Left colon (tissue), 2 donors: ENCODE data around the gene SYT6. TPM values are rescaled to one million over a fixed set of nuclear protein-coding genes. Genes with fewer than 3 reads are reported as not detected.
A peak's percentile ranks its signal among the peaks of the same experiment; 100 is the strongest.

Source experiments
- ATAC-seq: fragments of 200-7000 bp; cut with Tn5 transposase; one replicate; pipeline ENCODE4 v1.9.1; 2020; ENCODE audit warnings: mild to moderate bottlenecking, moderate library complexity
- DNase-seq, 2 donors: peaks; one replicate each; pipeline ENCODE4 v3.0.0-alpha.2; 2020
- intact Hi-C, 2 donors: fragments of 100-400 bp; cut with DNase I in 1 of 2; cut with micrococcal nuclease in 1 of 2; formaldehyde crosslinking; loops; one replicate each; pipeline versions ENCODE4 v1.11.2 to v1.14.0; 2022; cut with DNase I, micrococcal nuclease
- total RNA-seq, 2 donors: library from RNA; stranded (reverse); fragmentation: NEBNext Ultra II Directional; extraction: Animal tissue kit (Norgen Biotek cat#: 25700); gene quantifications; one replicate each; pipeline ENCODE4 v1.2.1, GENCODE V29; 2021
- donor health status: DM: no; HTN: no; CAD: no.
- donor health status: DM: yes; HTN: yes; CAD: no.

Gene SYT6
- total RNA-seq, 2 donors from 2014 or later, result 0.14 TPM; not detected in 1

DNA sequence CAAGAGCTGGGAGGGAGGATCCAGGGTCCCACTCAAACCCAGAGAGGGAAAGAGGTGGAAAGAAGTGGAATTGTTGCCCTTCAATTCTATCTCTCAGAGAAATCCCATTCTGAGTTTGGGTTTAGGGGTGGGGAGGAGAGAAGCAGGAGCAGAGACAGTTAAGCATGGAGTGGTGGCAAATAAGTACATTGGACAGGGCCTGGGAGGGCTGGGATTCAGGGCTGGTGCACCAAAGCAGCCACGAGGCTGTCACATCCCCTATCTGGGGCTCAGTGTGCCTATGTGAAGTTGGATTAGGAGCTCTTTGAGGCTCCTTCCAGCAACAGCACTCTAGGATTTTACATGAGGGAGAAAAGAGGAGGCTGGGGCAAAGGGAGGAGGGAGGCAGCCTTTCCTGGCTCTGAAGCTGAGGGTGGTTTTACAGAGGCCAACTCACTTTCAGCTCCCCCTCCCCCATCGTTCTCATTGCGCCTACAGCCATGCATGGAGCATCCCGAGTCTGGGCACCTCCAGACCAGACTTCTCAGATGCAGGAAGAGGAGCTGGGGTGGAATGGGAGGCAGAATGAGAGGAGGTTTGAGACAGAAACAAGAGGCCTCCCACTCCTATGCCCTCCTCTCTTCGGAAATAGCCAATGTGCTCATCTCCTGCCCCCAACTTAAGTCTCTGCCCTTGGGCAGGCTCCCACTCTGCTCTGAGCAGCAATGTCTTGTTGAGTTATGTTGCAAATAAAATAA lies 3.0 kb upstream of the SYT6 start:
- intact Hi-C loops, result no loop called here
- ATAC-seq (no peak), DNase-seq (no peak)

- intact Hi-C loops, result no loop called here
- DNase-seq (no peak), ATAC-seq (no peak)
Observed at GRCh38 chr1:114155706-114156105, 2.0 kb upstream of the SYT6 start.

DNA sequence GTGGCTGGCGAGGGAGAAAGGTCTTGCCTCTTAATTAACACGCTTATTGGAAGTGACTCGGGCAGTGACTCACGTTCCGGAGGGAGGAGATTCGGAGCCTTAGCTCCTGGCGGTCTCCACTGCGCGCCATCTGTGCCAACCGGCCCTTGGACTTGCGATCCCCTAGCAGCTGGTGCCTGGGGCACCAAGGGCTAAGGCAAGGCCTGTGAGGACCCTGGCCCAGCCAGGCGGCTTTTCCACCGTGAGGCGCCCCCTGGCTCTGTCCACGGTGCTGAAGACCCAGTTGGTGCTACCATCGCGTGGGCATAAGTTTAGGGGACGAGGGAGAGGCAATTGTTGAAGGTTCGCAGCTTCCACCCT lies 1.3 kb upstream of the SYT6 start:
- no peak for DNase-seq
- intact Hi-C loops, result no loop called here
- no peak for ATAC-seq

DNA sequence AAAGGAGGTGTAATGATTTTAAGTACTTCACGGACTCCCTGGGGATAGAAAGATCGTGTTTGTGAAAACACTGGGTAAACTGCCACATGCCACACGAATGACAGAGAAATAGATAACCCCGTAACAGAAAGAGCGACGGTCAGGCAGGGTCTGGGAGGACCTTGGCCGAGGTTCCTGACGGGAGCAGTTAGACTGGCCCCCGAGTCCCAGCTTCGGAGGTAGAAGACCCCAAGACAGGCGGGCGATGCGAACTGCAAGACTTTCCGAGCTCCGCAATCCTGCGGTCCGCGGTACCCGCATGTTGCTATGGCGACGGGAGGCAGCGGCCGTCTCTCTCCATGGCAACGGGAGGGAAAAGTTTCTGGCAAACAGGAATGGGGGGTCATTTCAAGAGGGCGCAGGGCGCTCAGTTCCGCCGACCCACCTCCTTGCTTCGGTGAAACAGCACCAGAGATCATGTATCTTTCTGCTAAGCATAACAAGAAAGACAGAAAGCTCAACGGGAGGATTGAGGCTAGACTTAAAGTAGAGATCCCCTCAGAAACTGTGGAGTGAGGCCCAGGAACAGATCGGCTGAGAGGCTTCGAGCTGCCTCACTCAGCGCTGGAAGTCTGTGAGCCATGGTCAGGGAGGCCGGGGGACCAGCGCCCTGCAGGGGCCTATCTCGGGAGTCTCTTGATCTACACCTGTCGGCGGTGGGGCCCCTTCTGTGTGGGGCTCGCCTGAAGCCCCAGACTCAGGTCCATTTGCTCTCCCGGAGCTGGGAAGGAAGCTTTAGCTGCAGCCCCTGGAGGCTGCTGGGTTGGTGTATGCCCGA lies 685 bp upstream of the SYT6 start:
- DNase-seq (no peak), ATAC-seq (no peak)
- intact Hi-C loops, result no loop called here

DNA sequence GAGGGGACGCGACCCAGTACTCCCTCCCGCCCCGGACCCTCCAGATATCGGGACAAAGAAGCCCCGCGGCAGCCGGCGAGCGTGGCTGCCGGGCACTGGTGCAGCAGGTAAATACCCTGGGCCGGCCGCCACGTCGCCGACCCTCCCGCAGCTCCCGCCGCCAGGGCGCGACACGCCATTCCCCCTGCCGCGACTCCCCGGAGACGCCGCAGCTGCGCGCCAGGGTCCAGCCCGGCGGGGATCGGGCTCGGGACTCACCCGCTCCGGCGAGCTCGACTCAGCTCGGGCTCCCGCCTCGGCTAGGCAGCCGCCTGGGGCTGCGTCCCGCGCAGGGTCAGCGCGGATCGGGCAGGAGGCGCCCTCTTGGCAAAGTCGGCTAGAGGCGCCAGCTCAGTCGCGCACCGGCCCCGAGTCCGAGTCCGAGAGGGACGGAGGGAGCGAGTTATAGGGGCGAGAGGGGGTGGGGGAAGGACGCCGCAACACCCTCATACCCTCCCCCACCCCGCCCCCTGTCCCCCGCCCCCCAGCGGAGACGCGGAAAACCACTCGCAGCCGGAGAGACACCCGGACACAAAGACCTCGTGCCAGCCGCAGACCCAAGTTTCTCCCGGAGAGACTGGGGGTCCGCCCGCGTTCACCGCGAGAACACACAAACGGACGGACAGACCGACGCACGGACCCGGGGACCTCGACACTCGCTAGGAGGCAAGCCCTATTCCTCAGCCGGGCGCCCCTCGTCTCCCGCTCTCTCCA lies 985 bp downstream of the SYT6 start:
- intact Hi-C loops, result no loop called here
- DNase-seq (peak in 1 of 2 donors; percentile 30), ATAC-seq (peak; percentile 71)

DNA sequence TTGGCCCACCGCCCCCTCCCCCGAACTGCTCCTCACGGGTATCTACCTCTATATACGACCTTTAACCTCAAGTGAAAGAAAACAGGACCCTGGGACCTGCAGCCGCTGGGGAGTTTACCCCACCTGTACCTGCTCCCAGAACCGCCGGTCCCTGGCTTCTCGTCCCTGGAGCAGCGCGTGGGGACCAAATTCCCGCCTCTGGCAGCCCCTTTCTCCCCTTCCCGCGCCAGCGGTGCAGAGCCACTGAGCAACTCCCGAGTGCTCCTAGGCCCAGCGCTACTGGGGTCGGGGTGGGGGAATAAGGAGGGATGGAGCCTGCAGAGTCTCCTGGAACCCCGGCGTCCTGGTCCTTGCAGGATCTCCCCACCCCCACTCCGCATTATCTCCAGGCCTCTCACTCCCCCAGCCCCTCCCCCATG lies 1.6 kb downstream of the SYT6 start:
- intact Hi-C loops, result no loop called here
- no peak for DNase-seq
- ATAC-seq, result no peak

DNA sequence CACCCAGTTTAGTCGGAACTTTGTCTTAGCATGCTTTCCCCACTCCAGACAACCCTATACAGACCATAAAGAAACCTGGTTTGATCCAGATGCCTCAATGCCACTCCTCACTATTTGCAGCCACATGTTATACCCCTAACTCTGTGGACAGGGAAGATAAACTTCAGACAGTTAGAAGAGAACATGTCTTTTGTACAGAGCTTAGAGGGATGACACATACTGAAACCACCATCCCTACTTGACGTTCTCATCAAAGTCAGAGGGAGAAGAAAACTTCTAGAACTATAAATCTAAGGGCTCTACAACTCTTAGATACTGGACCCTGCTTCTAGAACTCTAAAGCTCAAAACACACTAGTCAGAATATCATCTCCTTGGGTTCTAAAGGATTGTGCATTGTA lies 3.7 kb downstream of the SYT6 start:
- DNase-seq (no peak), ATAC-seq (no peak)
- intact Hi-C loops, result no loop called here

DNA sequence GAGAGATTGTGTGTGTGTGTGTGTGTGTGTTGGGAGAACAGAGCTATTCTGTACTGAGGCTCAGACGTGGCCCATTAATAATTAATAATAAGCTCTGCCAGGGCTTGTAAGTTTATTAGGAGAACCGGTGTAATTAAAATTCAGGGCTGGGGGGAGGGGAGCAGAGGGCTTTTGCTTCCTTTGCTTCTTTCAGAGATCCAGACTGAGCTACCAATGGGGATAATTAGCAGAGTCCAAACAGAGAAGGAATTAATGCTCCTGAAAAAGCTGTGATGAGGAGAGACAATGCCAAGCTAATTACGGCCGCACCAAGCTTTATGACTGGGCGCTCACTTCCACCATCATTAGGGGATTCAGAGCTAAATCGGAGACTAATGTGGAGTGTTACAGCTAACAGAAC lies 4.5 kb downstream of the SYT6 start:
- intact Hi-C loops, result no loop called here
- no peak for ATAC-seq
- DNase-seq, result no peak

DNA sequence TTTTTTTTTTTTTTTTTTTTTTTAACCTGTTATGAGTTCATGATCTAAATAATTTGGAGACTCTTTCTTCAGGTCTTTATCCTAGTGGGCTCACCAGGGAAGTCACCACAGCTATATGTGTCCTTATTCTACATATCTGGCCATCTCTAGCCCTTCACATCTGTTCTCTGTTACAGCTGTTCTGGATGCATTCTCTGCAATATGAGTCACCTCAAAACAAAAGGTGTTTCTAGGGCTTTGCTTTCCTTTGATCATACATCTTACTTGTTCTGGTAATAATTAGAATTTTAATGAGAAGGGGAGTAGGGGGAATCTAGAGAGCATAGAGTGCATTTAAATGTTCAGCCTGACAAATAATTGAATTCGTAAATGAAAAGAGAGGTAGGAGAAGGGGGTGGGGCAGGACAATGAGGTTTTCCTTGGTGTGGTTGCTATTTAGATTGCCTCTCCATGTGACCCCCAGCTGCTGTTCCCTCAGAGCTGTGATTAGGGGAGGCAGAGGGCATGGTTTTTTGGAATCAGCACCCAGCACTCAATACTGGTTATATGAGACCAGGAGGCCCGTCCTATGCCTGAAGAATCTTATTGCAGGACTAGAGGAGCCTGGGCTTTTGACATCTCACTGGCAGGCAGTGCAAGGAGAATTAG lies 8.0 kb downstream of the SYT6 start:
- intact Hi-C loops, result no loop called here
- DNase-seq, result no peak
- ATAC-seq, result no peak

DNA sequence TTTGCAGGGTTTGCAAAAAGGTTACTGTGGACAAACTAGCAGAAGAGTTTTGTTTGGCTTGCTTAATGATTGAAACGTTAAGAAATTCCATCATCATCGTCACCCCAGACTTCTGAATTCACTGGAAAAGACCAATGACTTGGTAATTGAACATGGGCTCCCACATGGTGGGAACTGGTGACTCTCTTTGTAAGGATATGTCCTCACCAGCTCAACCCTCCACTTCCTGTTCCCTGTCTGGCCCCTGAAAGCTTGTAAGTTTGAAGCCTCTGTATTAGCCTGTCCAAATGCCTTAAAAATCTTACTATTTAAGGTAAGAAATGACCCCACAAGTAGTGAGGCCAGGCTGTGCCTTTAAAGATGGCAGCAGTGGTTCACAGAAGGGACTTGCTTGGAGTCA lies 9.7 kb downstream of the SYT6 start:
- intact Hi-C loops, result no loop called here
- ATAC-seq (no peak), DNase-seq (no peak)

DNA sequence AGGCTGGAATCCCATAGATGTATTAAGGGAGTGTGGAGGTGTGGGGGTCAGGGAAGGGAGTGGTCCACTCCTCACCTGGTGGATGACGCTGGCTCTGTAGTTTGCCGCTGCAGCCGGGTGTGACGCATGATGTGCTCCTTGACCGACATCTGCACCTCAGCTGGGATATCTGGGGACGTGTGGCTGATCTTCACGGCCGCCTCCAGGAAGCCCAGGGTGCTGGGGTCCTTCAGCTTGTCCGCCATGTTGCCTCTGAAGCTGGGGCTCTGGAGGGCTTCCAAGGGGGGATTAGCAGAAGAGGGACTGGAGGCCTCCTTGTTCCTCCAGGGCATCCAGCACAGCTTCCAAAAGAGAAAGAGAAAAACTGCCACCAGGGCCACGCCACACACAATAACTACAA lies 14.1 kb downstream of the SYT6 start:
- no peak for DNase-seq
- no peak for ATAC-seq
- intact Hi-C loops, result no loop called here

GRCh38 chr1:114137497-114137896 lies 16.2 kb downstream of the SYT6 start:
- DNase-seq (no peak), ATAC-seq (no peak)
- intact Hi-C loops, result no loop called here

- no peak for ATAC-seq
- DNase-seq, result no peak
- intact Hi-C loops, result no loop called here
Observed at GRCh38 chr1:114135786-114136185, 17.9 kb downstream of the SYT6 start.

DNA sequence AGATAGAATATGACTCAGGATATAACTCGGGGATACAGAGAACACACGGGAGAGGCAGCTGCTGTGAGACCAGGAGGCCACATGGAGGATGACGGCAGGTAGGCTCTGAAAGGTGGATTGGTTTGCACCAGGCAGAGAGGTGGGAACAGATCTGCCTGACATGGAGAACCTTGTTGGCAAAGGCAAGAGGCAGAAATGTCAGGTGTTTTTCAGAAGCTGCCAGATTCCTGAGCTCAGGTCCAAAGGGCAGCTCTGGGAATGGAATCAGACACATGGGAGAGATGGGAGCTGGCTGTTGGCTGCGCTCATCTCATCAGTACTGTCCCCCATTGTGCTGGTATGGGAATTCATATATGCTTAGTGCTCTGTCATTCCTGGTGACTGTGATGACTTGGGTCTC lies 19.2 kb downstream of the SYT6 start:
- no peak for DNase-seq
- peak; percentile 33 for ATAC-seq
- intact Hi-C loops, result no loop called here

- ATAC-seq, result no peak
- DNase-seq, result no peak
- intact Hi-C loops, result no loop called here
Observed at GRCh38 chr1:114133129-114133528, 20.5 kb downstream of the SYT6 start.

DNA sequence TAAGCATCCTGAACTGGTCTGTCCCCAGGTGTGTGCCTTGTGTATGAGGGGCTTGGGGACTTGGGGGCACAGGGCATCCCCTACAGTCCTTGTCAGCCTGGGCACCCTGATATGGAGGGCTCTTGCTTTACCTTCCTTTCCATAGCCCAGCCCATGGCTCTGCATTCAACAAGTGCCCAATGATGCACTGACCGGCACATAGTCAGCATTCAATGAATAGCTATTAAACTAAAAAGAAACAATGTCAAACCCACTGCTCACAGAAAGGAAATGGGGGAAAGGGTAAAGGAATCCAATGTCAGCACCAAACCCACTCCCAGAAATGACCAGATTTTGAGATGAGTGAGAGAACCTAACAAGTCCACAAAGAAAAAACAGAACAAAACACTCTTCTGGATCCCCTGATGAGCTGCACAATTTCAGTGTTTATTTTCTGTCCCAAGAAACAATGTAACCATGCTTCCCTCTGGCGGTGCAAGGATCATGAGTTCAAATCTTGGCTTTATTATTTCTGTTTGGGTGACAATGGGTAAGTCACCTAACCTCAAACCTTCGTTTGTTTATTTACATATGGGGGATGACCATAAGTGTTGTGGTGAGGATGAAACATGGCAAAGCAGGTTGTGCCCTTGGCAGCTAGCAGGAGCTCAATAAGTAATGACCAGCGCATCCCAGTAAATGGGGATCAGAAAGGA lies 22.0 kb downstream of the SYT6 start:
- intact Hi-C loops, result no loop called here
- no peak for DNase-seq
- no peak for ATAC-seq

- ATAC-seq (no peak), DNase-seq (no peak)
- intact Hi-C loops, result no loop called here
Observed at GRCh38 chr1:114130846-114131525, 22.7 kb downstream of the SYT6 start.

DNA sequence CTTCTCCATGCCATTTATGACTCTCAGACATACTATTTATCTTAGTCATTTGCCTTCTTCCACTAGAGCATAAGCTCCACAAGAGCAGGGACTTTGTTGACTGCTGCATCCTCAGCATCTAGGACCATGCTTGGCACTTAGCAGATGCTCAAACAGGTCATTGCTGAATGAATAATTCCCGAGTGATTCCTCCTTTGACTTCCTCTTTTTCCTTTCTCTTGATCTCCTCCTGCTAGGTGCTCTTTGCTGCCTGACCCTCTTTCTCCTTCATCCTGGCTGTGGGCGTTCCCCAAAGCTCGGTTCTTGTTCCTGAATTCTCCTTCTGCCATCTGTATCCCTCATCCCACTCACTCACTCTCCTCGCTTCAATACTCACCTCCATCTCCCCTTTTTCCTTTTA lies 23.5 kb downstream of the SYT6 start:
- intact Hi-C loops, result no loop called here
- DNase-seq (no peak), ATAC-seq (no peak)
